Measurements from ENCODE around the gene UBE2D1.

UBE2D1 gene

GRCh38 chr10:58334817-58335305 is at the start of gene UBE2D1:
TSS of gene UBE2D1 (plus strand) at chr10:58335006. CDS start at chr10:58335202, 196 bp downstream.
- DNase-seq, result peak; percentile 89

- DNase-seq, result peak; percentile 18
Observed at GRCh38 chr10:58291538-58292174, 43.1 kb upstream of the UBE2D1 start.

DNA sequence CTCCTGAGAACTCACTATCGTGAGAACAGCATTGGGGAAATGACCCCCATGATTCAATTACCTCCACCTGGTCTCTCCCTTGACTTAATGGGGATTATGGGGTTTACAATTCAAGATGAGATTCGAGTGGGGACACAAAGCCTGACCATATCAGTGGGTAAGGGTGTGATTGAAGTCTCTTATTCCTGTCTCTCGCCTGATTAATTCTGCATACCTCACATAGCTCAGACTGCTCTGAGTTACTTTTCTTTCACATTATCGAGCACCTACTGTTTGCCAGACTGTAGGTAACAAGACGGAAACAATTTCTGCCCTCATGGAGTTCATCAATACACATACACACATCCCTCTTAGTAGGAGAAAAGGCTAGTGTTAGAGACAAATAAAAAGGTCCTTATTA is 40.8 kb upstream of the UBE2D1 start:
- DNase-seq, result no peak

DNA sequence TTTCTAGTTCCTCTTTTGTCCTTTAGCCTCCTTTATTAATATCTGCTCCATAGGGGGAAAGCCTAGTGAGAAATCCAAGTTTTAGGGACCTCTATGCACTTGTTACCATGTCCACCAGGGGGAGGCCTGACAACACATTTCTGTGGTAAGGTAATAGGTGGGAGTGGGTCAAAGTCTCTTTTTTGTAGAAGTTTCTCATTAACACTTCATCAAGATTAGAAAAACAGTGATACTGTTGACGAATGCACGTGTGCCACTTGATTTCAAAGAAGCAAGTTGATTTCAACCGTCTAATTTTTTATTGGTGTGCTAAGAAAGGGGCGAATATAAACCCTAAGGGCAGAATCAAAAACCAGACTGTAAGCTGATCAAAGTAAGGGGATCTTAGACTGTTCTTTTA is 35.2 kb upstream of the UBE2D1 start:
- DNase-seq, result peak; percentile 48

DNA sequence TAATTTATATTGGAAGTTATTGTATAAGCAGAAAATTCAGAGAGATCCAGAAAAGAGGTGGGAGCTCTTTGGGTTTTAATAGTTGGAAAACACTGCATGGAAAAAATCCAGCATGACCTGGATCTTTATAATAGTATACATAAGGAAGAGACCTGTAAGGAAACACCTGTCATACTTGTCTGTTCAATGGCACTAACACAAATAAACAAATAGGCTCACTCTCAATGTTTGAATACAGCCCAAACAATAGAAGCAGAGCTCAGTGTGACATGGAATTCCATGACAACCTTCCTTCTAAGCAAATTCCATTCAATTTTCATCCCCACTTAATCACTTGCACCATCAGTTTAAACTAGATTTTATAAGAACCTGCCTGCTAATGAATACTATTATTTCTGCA is 34.1 kb upstream of the UBE2D1 start:
- no peak for DNase-seq

GRCh38 chr10:58302254-58302653 is 32.6 kb upstream of the UBE2D1 start:
- no peak for DNase-seq

DNA sequence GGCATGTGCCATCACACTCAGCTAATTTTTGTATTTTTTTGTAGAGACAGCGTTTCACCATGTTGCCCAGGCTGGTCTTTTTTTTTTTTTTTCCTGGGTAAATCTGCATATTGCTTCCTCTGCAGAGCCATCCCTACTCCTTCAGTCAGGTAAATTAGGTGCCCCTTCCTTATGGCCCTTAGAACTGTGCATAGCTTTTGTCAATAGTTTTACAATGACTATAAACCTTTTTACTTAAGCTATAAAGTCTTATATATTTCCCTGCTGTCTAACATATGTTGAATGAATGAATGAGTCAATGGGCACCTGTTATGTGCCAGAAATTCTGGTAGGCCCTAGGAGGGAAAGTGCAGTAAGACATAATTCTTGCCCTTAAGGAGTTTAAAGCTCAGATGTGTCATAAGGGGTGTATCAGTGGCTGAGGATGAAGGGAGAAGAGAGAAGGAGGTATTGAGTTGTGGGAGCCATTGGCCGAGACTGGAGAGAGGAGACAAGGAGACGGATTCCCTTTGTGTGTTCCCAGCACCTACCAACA is 30.6 kb upstream of the UBE2D1 start:
- DNase-seq, result no peak

DNA sequence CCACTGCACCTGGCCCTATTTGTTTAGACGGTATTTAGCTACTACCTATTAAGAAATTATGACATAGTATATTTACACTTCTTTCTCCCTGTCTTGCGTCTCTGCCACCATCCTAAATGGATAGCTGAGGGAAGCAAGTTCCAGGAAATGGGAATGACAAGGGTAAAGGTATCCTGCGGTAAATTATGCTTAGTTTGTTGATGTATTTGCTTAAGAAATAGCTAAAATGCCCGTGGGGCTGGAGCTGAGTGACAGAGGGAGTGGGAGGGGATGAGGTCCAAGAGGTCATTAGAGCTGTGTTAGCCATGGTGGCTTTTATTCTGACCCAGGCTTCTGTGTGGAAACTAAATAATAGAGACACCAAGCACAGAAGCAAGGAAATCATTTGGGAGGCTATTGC is 29.0 kb upstream of the UBE2D1 start:
- DNase-seq, result no peak

GRCh38 chr10:58307676-58308075 is 27.1 kb upstream of the UBE2D1 start:
- no peak for DNase-seq

GRCh38 chr10:58311026-58311425 is 23.8 kb upstream of the UBE2D1 start:
- no peak for DNase-seq

- DNase-seq, result no peak
Observed at GRCh38 chr10:58316874-58317273, 17.9 kb upstream of the UBE2D1 start.

DNA sequence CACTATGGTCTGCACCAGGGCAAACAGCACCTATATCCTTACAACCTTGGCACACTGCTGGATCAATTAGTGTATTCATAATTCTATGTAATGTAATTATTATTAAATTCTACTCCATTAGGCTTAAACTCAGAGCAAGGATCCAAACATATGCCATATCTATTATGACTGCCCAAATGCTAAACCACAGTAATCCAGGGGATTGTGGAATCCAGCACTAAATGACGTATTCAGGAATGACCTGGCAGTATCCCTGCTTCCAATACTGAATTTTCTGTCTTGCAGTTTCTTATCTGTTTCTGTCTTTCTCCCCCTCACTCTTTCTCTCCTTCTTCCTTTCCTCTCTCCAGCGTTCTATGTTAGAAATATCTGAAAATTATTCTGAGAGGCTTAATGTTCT is 16.5 kb upstream of the UBE2D1 start:
- DNase-seq, result no peak

DNA sequence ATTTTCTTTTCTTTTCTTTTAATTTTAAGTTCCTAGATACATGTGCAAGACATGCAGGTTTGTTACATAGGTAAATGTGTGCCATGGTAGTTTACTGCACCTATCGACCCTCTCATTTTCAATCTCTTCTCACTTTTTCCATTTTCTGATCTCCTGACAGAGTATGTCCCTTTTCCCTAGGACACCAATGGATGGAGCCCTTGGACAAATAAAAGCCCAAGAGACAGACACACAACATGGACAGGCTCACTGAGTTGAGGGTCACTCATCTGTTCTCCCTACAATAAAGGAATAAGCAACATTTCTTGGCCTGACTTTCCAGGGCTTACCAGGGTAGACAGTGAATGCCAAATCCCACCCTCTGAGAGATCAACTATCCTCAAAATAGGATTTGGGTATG is 15.2 kb upstream of the UBE2D1 start:
- DNase-seq, result no peak

DNA sequence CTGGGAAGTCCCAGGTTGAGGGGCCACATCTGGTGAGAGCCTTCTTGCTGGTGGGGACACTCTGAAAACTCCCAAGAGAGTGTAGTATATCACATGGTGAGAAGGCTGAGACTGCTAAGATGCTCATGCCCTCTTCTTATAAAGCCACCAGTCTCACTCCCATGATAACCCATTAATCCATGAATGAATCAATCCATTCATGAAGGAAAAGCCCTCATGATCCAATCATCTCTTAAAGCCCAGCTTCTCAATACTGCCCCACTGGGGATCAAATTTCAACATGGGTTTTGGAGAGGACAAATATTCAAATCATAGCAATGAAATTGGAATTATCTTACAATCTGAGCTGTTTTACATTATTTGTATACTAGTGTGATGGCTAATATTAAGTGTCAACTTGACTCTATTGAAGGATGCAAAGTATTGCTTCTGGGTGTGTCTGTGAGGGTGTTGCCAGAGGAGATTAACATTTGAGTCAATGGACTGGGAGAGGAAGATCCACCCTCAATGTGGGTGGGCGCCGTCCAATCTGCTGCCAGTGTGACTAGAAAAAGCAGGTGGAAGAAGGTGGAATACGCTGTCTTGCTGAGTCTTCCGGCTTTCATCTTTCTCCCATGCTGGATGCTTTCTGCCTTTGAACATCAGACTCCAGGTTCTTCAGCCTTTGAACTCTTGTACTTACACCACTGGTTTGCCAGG is 14.3 kb upstream of the UBE2D1 start:
- no peak for DNase-seq

GRCh38 chr10:58322072-58322834 is 12.6 kb upstream of the UBE2D1 start:
- no peak for DNase-seq

GRCh38 chr10:58322835-58323209 is 12.0 kb upstream of the UBE2D1 start:
- no peak for DNase-seq

DNA sequence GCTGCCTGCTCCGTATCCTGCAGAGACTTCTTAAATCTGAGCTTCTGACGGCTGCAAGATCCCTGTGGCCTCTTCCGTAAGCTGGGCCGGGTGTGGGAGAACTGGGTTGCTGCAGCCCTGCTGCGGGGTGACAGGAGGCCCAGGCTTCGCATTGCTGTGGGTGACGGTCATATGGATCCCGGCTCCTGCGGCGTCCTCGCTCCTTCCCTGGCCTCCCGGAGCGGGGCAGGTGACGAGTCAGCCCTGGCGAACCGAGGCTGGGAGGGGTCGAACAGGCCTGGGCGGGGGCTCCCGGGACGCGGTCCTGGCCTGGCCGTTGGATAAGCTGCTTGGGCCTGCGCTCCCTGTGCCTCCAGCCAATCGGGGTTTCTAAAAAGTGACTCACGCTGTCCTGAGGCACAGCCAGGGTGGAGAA is 7.8 kb upstream of the UBE2D1 start:
- DNase-seq, result no peak

DNA sequence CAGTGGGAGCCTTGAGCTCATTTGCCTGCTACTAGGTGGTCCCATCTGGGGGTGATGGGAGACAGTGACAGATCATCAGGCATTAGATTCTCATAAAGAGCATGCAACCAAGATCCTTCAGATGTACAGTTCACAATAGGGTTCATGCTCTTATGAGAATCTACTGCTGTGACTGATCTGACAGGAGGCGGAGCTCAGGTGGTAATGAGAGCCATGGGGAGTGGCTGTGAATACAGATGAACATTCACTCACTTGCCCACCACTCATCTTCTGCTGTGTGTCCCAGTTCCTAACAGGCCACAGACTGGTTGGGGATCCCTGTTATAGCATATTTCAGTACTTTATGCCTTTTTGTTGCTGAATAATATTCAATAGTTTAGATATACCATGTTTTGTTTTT is 6.6 kb upstream of the UBE2D1 start:
- no peak for DNase-seq

DNA sequence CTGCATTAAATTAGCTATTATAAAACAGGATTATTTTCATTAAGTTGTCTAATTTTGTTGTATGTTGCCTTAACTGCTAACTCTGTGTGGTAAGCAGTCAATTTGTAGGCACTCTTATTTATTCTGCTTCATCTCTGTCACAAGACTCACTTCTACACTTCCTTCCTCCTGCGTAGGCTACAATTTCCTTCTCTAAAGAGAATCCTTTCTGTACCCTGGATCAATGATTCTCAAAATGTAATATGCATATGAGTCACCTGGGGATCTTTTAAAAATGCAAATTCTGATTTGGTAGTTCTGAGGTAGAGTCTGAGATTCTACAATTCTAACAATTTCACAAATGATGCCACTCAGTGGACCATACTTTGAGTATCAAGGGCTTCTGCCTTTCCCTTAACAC is 4.4 kb upstream of the UBE2D1 start:
- DNase-seq, result no peak

DNA sequence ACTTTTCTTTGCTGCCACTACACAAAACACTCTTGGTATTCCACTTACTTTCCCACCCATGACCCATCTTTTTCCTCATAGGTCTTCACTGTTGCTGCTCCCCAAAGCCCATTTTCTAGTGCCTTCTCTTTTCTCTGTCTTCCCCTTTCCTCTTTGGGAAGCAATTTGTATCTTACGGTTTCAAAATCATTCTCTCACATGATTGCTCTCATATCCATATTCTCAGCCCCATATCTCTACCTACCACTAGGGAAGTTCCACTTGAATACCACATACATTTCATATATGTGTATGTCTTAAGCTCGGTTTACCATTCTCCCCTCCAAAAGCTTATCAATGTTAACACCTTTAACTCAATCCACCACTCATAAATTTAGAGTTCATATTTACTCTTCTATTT is 3.2 kb upstream of the UBE2D1 start:
- no peak for DNase-seq

- DNase-seq, result no peak
Observed at GRCh38 chr10:58335306-58336005, 650 bp downstream of the UBE2D1 start.

GRCh38 chr10:58336242-58336641 is 1.4 kb downstream of the UBE2D1 start:
- DNase-seq, result no peak

DNA sequence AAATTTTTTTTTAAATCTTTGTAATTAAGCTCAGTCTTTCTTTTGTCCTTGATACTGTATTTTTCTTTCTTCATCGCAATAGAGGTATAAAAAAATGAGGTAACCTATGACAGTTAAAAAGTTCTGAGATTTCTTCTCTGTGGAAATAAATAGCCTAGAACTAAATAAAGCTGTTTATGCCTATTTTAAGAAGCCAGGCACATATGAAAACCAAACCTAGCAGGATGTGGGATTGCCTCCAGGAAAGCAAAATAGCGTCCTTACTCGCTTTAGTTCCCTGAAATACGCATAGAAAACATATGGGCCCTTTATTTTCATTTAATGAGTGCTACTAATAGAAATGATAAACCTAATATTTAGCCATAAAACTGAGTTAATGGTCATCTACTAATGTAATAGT is 6.6 kb downstream of the UBE2D1 start:
- DNase-seq, result no peak
